GM10847 (cell line): ENCODE results near the gene PEX14.

Experiments used
- POLR2A ChIP-seq: IDR thresholded peaks from 2 replicates; pipeline ENCODE4 v1.6.1; 2011; ENCODE audit not compliant: insufficient read length; ENCODE audit errors: extremely low read depth

Gene PEX14

DNA sequence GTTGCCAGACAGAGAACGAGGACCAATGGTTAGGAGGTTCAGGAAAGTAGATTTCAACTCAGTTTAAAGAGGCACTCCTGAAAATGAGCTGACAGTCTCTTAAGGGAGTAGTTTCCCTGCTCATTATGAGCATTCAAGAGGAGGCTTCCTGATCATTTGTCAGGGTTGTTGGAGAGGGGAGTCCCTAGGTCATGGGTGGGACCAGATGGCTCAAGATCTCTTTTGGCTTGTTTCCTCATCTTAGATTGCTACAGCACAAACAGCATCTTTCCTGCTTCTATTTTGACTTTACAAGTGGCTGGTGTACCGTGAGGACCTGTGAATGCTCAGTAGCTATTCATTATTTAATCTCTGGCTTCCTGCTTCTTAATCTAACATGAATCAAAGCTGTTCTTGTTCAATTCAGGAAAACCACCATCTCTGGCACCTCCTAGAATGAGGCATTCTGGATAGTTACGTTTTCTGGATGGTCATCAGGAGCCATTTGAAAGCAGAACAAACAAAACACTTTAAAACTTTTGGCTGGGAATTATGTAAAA lies 47.6 kb downstream of the PEX14 start:
- TF ChIP-seq POLR2A: no peak

DNA sequence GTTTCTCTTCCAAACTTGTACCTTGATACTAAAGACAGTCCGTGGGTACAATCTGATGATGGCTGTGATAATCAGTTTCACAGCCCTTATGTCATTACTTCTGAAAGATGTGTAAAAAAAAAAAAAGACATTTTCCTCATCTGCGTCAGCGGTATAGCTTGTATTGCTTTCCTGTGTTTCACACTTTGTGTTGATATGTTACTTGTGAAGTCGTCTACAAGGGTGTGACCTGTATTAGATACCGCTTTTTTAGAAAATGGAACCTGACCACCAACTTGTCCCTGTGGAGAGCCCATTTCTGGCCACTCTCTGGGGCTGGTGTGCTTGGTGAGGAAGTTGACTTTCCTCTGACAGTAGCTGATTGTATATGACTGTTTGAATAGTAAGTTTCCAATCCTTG lies 50.5 kb downstream of the PEX14 start:
- TF ChIP-seq POLR2A: no peak

- TF ChIP-seq POLR2A: no peak
Measured at GRCh38 chr1:10528066-10529014, 53.6 kb downstream of the PEX14 start.

GRCh38 chr1:10529091-10529490 lies 54.3 kb downstream of the PEX14 start:
- no peak for TF ChIP-seq POLR2A

- TF ChIP-seq POLR2A: no peak
Measured at GRCh38 chr1:10529765-10530164, 55.0 kb downstream of the PEX14 start.

DNA sequence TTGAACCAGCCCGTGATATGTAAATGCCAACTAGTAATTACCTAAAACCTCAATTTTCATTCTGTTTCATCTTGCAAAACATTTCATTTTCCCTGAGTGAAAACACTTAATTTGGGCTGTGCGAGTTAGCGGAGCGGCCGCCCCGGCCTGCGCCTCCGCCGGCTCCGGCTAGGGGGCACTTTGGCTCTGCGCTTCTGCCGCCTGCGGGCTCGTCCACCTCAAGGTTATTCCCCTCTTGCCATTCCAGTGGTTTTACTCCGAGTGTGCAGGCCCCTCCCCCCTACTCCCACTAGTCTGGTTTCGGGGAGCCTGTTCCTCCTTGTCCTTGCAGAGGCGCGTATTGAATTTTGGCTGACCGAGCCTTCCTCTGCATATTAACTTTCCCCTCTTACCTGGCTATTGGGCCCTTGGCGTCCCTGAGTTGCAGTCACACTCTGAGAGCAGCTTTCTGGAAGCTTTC lies 55.6 kb downstream of the PEX14 start:
- TF ChIP-seq POLR2A: no peak

- TF ChIP-seq POLR2A: no peak
Measured at GRCh38 chr1:10530756-10531495, 56.2 kb downstream of the PEX14 start.

GRCh38 chr1:10532362-10532761 lies 57.6 kb downstream of the PEX14 start:
- no peak for TF ChIP-seq POLR2A

DNA sequence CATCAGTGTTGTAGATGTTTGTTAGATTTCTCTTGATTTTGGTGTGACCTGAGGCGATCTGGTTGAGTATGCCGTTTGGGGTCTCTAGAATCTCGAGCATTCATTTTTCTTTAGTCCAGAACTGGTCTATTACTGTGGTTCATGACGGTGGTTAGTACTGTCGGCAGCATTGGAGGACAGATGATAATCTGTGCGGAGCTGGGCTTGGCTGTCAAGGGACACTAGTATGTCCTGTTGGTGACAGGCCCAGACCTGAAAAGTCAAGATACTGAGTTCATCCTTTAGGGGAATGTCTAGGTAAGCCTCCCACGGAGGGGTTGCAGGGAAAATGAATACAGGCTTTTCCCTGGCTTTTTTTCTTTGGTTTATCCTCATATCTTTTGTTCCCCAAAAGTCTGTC lies 59.8 kb downstream of the PEX14 start:
- TF ChIP-seq POLR2A: no peak

GRCh38 chr1:10536133-10536770 lies 61.5 kb downstream of the PEX14 start:
- TF ChIP-seq POLR2A: no peak

DNA sequence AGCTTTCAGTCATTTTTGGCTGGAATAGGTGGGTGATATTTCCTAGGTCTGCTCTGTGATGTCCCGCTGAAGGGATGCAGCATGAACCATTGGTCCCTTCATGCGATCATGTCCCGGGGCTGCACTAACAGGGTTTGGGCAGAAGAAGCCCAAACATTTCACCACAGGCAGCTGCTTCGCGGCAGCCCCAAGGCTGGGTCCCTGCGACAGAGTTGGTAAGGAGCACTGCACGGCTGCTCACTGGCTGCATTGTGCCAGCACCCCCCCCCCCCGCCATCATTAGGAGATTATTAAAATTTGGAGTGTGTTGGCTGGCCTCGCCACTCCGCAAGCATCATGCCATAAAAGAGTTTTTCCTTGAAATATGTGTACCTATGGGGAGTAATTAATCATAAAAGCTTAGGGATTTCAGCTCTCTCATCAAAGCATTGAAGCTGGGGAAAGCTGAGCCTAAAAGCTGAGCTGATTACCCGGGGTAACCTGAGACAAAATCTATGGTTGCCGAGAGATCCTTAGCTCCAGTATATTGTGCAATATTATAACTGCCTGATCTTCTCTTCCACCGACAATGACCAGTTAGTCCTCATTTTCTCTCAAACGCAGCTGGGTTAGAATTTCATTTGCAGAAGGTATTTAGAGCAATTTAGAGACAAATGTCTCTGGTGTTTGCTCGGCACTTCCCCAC lies 62.5 kb downstream of the PEX14 start:
- TF ChIP-seq POLR2A: no peak

GRCh38 chr1:10538646-10539355 lies 64.1 kb downstream of the PEX14 start:
- no peak for TF ChIP-seq POLR2A

DNA sequence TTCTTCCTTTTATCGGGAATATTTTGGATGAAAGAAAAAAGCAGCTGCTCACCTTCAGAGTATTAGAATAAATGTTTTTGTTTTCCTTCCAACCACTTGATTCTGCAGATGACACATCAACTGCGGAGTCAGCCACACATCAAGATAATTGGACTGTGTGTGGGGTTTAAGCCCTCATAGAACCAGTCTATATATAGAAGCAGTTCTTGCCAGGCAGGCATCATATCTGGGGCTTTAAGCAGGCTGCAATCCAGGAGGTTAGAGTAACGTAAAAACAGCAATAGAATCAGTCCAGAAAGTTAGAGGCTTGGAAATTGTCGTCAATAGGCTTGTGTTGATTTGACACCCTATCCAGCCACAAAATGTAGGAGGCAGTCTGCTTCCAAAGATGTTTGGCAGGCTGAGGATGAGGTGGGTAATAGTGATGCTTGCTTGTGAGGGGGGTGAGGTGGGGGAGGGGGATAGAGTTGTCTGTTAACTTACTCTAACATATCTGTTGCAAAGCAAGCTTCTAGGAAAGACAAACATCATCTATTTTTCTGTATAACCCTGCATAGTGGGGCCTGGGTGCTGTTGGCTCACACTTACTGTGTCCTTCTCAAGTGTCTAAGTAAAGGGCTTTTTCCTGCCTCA lies 64.8 kb downstream of the PEX14 start:
- TF ChIP-seq POLR2A: no peak
